GM12873 (cell line): ENCODE data around the gene SYNDIG1.

Experiments used
- TF ChIP-seq, protein P1 (sequence below): IDR thresholded peaks from 2 replicates; pipeline ENCODE4 v1.5.1; 2012; ENCODE audit warnings: low read depth, mild to moderate bottlenecking, moderate library complexity, low read length, control low read depth; ENCODE audit not compliant: insufficient read depth; ENCODE audit errors: missing control alignments

Gene SYNDIG1

DNA sequence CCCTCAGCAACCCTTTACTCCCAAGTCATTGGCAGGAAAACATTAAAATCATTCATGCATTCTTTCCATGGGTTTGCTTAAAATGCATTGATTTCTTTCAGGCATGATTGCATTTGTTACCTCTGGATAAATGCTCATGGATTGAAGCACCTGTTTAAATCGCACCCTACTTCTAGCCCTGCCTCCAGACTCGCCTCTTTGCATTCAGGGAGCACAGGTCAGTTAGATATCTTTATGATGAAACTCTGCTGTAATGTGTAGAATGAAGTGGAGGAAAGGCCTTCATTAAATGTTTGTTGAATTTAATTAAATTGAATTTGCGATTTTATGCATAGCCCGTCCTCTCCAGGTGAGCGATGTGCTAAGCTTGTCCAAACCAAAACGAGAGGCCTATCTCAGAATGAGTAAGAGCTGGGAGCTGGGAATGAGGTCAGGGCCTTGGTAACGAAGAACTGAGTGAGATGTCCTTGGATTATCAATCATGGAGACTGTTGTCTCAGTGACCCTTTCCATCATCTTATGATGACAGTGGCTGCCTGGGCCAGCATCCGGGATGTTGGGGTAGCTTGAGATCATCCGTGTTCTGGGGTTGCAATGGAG is 210.1 kb downstream of the SYNDIG1 start:
- TF ChIP-seq, protein P1, sequence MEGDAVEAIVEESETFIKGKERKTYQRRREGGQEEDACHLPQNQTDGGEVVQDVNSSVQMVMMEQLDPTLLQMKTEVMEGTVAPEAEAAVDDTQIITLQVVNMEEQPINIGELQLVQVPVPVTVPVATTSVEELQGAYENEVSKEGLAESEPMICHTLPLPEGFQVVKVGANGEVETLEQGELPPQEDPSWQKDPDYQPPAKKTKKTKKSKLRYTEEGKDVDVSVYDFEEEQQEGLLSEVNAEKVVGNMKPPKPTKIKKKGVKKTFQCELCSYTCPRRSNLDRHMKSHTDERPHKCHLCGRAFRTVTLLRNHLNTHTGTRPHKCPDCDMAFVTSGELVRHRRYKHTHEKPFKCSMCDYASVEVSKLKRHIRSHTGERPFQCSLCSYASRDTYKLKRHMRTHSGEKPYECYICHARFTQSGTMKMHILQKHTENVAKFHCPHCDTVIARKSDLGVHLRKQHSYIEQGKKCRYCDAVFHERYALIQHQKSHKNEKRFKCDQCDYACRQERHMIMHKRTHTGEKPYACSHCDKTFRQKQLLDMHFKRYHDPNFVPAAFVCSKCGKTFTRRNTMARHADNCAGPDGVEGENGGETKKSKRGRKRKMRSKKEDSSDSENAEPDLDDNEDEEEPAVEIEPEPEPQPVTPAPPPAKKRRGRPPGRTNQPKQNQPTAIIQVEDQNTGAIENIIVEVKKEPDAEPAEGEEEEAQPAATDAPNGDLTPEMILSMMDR, result no peak

DNA sequence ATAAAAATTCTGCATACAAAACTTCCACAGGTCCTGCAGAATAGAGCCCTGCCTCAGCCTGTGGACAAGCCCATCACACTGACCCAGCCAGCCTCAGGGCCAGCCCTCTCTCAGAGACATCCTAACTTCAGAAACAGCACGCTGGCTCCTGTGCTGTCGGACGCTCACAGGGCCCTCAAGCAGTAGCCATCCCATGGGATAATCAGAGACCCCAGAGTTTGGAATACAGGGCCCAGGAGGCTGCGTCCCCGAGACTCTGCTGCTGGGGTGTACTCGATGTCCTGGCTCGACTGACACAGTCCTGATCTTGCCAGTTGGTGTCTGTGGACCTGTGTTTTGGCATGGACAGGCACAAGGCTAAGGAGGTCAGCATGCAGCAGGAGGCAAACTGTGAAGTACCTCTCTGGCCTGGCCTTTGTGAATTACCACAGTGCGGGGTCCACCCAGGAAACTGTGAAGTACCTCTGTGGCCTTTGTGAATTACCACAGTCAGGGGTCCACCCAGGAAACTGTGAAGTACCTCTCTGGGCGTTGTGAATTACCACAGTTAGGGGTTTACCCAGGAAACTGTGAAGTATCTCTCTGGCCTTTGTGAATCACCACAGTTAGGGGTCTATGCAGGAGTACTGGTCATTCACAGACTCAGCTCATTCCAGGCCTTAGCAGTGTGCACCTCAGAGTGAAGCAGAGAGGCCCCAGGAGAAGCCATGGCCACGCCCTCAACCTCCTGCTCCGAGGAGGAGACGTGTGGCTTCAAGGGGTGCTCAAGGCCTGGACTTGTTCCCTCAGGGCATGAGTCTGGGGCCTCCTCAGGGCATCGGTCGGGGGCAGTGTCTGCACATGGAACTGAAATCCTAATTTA is 212.4 kb downstream of the SYNDIG1 start:
- TF ChIP-seq, protein P1, result no peak

GRCh38 chr20:24682496-24682985 is 213.1 kb downstream of the SYNDIG1 start:
- TF ChIP-seq, protein P1, result no peak

DNA sequence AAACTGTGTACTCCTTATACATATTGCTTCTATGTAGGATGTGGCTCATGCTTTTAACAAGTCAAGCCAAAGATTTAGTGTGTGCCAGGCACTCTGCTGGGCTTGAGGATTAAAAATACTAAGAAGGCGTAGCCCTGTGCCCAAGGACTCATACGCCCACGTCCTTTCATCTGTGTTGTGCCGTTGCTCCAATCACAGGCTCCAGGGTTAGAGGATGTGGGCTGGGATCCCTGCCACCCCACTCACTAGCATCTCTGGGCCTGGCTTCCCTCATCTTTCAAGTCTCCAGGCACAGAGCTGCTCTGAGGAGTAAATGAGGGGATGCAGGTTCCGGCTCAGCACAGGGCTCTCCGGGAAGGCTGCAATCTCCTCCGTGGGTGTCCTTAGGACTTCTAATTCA is 214.2 kb downstream of the SYNDIG1 start:
- TF ChIP-seq, protein P1, result no peak

GRCh38 chr20:24684421-24684871 is 215.0 kb downstream of the SYNDIG1 start:
- TF ChIP-seq, protein P1, result no peak

- TF ChIP-seq, protein P1, result no peak
Measured at GRCh38 chr20:24684956-24685691, 215.7 kb downstream of the SYNDIG1 start.

GRCh38 chr20:24685736-24686135 is 216.3 kb downstream of the SYNDIG1 start:
- TF ChIP-seq, protein P1, result no peak
